RWPE2 (cell line): ENCODE results near the gene TAAR1.

Source experiments
- ATAC-seq: fragments of 200-7000 bp; cut with Tn5 transposase; 3 replicates; pipeline ENCODE4 v1.9.1; 2021; ENCODE audit warnings: low read depth
- DNase-seq: peaks from one replicate; pipeline ENCODE4 v3.0.0-alpha.2; 2020; ENCODE audit warnings: low spot score
- H3K27ac ChIP-seq: fragments of 450-650 bp; 2 replicates; pipeline ENCODE4 v1.5.1; 2017; ENCODE audit warnings: mild to moderate bottlenecking; ENCODE audit not compliant: poor library complexity, severe bottlenecking
- H3K27me3 ChIP-seq: fragments of 250-450 bp; sonication (Bioruptor Pico); 2 replicates; pipeline ENCODE4 v1.5.1; 2021; ENCODE audit warnings: mild to moderate bottlenecking, moderate library complexity; ENCODE audit not compliant: insufficient read depth, poor library complexity, severe bottlenecking
- H3K36me3 ChIP-seq: fragments of 250-450 bp; sonication (Bioruptor Pico); 2 replicates; pipeline ENCODE4 v1.5.1; 2020; ENCODE audit warnings: low read depth, mild to moderate bottlenecking, moderate library complexity
- H3K4me1 ChIP-seq: fragments of 250-450 bp; sonication (Bioruptor Pico); 2 replicates; pipeline ENCODE4 v1.5.1; 2021; ENCODE audit warnings: mild to moderate bottlenecking, moderate library complexity; ENCODE audit not compliant: insufficient read depth, poor library complexity, severe bottlenecking
- H3K4me3 ChIP-seq: fragments of 250-450 bp; sonication (Bioruptor Pico); 2 replicates; pipeline ENCODE4 v1.5.1; 2021; ENCODE audit warnings: mild to moderate bottlenecking, moderate library complexity; ENCODE audit not compliant: severe bottlenecking
- H3K9me3 ChIP-seq: fragments of 250-450 bp; sonication (Bioruptor Pico); 2 replicates; pipeline ENCODE4 v1.5.1; 2021; ENCODE audit warnings: mild to moderate bottlenecking, moderate library complexity; ENCODE audit not compliant: severe bottlenecking
- TF ChIP-seq, protein P1 (sequence below): fragments of 450-650 bp; IDR thresholded peaks from one replicate; pipeline ENCODE4 v1.5.1; 2017; ENCODE audit warnings: mild to moderate bottlenecking, moderate library complexity; ENCODE audit not compliant: poor library complexity, severe bottlenecking

Gene TAAR1

GRCh38 chr6:132666118-132666517, 7.1 kb upstream of the TAAR1 start:
- Histone ChIP-seq H3K4me3 (no peak overlapping the region), H3K9me3 (no peaks in the 10 kb centered on the region), H3K36me3 (no peaks in the 10 kb centered on the region), H3K4me1 (peaks cover 4% of the 10 kb centered on the region), H3K27me3 (no peaks in the 10 kb centered on the region), H3K27ac (no peak overlapping the region)
- ATAC-seq = no peak
- DNase-seq = no peak
- TF ChIP-seq, protein P1, sequence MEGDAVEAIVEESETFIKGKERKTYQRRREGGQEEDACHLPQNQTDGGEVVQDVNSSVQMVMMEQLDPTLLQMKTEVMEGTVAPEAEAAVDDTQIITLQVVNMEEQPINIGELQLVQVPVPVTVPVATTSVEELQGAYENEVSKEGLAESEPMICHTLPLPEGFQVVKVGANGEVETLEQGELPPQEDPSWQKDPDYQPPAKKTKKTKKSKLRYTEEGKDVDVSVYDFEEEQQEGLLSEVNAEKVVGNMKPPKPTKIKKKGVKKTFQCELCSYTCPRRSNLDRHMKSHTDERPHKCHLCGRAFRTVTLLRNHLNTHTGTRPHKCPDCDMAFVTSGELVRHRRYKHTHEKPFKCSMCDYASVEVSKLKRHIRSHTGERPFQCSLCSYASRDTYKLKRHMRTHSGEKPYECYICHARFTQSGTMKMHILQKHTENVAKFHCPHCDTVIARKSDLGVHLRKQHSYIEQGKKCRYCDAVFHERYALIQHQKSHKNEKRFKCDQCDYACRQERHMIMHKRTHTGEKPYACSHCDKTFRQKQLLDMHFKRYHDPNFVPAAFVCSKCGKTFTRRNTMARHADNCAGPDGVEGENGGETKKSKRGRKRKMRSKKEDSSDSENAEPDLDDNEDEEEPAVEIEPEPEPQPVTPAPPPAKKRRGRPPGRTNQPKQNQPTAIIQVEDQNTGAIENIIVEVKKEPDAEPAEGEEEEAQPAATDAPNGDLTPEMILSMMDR = no peak

GRCh38 chr6:132664309-132665034, 5.5 kb upstream of the TAAR1 start:
- Histone ChIP-seq H3K27me3 (no peaks in the 10 kb centered on the region), H3K27ac (no peak overlapping the region), H3K36me3 (no peaks in the 10 kb centered on the region), H3K4me1 (no peaks in the 10 kb centered on the region), H3K4me3 (no peak overlapping the region), H3K9me3 (no peaks in the 10 kb centered on the region)
- DNase-seq (no peak), ATAC-seq (no peak)
- TF ChIP-seq, protein P1 = no peak

- TF ChIP-seq, protein P1 = no peak
- H3K27ac ChIP-seq = no peak overlapping the region
- H3K36me3 ChIP-seq = no peaks in the 10 kb centered on the region
- H3K27me3 ChIP-seq = no peaks in the 10 kb centered on the region
- H3K9me3 ChIP-seq = no peaks in the 10 kb centered on the region
- no peaks in the 10 kb centered on the region for H3K4me1 ChIP-seq
- DNase-seq (no peak), ATAC-seq (peak; percentile 49; the same call in 2 of the 3 replicates)
- no peak overlapping the region for H3K4me3 ChIP-seq
Observed at GRCh38 chr6:132663661-132664060, 4.7 kb upstream of the TAAR1 start.

GRCh38 chr6:132661906-132662305, 2.9 kb upstream of the TAAR1 start:
- ATAC-seq = no peak
- Histone ChIP-seq H3K27ac (no peak overlapping the region), H3K9me3 (no peaks in the 10 kb centered on the region), H3K36me3 (no peaks in the 10 kb centered on the region), H3K27me3 (no peaks in the 10 kb centered on the region), H3K4me3 (no peak overlapping the region), H3K4me1 (no peaks in the 10 kb centered on the region)
- TF ChIP-seq, protein P1 = no peak
- DNase-seq = no peak

DNA sequence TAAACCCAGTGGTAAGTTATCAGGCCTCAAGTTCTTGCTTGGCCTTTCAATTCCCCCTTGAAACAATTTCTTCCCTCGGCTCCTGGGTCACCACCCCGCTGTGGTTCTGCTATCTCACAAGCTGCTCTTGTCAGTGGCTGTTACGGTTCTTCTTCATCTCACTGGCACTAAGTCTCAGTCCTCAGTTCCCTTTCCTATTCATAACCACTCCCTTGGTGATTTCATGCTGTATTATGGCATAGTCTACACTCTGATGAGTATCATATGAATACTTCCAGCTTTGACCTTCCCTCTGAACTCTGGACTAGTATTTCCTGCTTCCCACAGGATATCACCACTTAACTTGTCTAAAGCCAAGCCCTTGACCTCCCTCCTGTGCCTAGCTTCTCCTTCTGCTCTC, 7.9 kb downstream of the TAAR1 start:
- no peaks in the 10 kb centered on the region for H3K36me3 ChIP-seq
- H3K27ac ChIP-seq = no peak overlapping the region
- ATAC-seq (no peak), DNase-seq (no peak)
- TF ChIP-seq, protein P1 = no peak
- no peak overlapping the region for H3K4me3 ChIP-seq
- peaks cover 3% of the 10 kb centered on the region for H3K4me1 ChIP-seq
- H3K27me3 ChIP-seq = no peaks in the 10 kb centered on the region
- H3K9me3 ChIP-seq = no peaks in the 10 kb centered on the region
